Neural progenitor cell (in vitro differentiated cells): ENCODE data around the gene EPHA4.

Source experiments
- EZH2 ChIP-seq: fragments of 200-600 bp; sonication (generic); IDR thresholded peaks from 2 replicates; pipeline ENCODE4 v1.6.1; 2017; ENCODE audit warnings: antibody characterized with exemption, mild to moderate bottlenecking, moderate library complexity
- TF ChIP-seq, protein P1 (sequence below): fragments of 200-600 bp; sonication (generic); IDR thresholded peaks from 2 replicates; pipeline ENCODE4 v1.5.1; 2017; ENCODE audit warnings: antibody characterized with exemption, mild to moderate bottlenecking

GRCh38 chr2:221506469-221506868 is 65.6 kb downstream of the EPHA4 start:
- no peak for TF ChIP-seq EZH2
- TF ChIP-seq, protein P1, sequence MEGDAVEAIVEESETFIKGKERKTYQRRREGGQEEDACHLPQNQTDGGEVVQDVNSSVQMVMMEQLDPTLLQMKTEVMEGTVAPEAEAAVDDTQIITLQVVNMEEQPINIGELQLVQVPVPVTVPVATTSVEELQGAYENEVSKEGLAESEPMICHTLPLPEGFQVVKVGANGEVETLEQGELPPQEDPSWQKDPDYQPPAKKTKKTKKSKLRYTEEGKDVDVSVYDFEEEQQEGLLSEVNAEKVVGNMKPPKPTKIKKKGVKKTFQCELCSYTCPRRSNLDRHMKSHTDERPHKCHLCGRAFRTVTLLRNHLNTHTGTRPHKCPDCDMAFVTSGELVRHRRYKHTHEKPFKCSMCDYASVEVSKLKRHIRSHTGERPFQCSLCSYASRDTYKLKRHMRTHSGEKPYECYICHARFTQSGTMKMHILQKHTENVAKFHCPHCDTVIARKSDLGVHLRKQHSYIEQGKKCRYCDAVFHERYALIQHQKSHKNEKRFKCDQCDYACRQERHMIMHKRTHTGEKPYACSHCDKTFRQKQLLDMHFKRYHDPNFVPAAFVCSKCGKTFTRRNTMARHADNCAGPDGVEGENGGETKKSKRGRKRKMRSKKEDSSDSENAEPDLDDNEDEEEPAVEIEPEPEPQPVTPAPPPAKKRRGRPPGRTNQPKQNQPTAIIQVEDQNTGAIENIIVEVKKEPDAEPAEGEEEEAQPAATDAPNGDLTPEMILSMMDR = no peak
